Mesenchymal stem cell (in vitro differentiated cells and primary cell): ENCODE data around the gene MC1R.

Experiments used
- DNase-seq: peaks from one replicate; pipeline ENCODE4 v3.0.0-alpha.2; 2013
- H2AFZ ChIP-seq: one replicate; pipeline ENCODE4 v1.6.1; 2013; ENCODE audit warnings: low read depth, mild to moderate bottlenecking, control low read depth, inconsistent platforms, low read length, moderate library complexity
- H2AK5ac ChIP-seq: 2 replicates; pipeline ENCODE4 v1.6.1; 2013; ENCODE audit warnings: low read length, moderate library complexity, mild to moderate bottlenecking, inconsistent platforms; ENCODE audit not compliant: severe bottlenecking
- H2BK120ac ChIP-seq: one replicate; pipeline ENCODE4 v1.6.1; 2013; ENCODE audit warnings: low read depth, mild to moderate bottlenecking, inconsistent platforms, low read length, moderate library complexity
- H2BK12ac ChIP-seq, 2 experiments: one replicate each; pipeline ENCODE4 v1.6.1; 2013; ENCODE audit warnings: inconsistent platforms in 2 of 2, low read length in 2 of 2, mild to moderate bottlenecking in 2 of 2, moderate library complexity in 2 of 2, control low read depth in 1 of 2
- H2BK15ac ChIP-seq: one replicate; pipeline ENCODE4 v1.6.1; 2013; ENCODE audit warnings: mild to moderate bottlenecking, low read depth, inconsistent platforms; ENCODE audit not compliant: poor library complexity, severe bottlenecking
- H2BK5ac ChIP-seq: 2 replicates; pipeline ENCODE4 v1.6.1; 2013; ENCODE audit warnings: low read depth, mild to moderate bottlenecking, low read length, control low read depth, inconsistent platforms; ENCODE audit not compliant: poor library complexity, severe bottlenecking
- H3K14ac ChIP-seq, 2 experiments: one replicate each; pipeline ENCODE4 v1.6.1; 2013; ENCODE audit warnings: inconsistent platforms in 2 of 2, low read length in 2 of 2, control low read depth in 1 of 2, mild to moderate bottlenecking in 1 of 2, moderate library complexity in 1 of 2
- H3K18ac ChIP-seq, 2 experiments: one replicate each; pipeline ENCODE4 v1.6.1; 2013; ENCODE audit warnings: inconsistent platforms in 2 of 2, low read length in 2 of 2, control low read depth in 1 of 2, low read depth in 1 of 2, mild to moderate bottlenecking in 1 of 2
- H3K23ac ChIP-seq, 2 experiments: one replicate each; pipeline ENCODE4 v1.6.1; 2013; ENCODE audit warnings: inconsistent platforms in 2 of 2, low read length in 2 of 2, mild to moderate bottlenecking in 2 of 2, moderate library complexity in 2 of 2, control low read depth in 1 of 2
- H3K27ac ChIP-seq: 2 replicates; pipeline ENCODE4 v1.5.1; 2013; ENCODE audit warnings: mild to moderate bottlenecking, moderate library complexity, low read length, control low read depth, inconsistent platforms; ENCODE audit not compliant: poor library complexity, severe bottlenecking
- H3K27me3 ChIP-seq, 2 experiments: 2 replicates each; pipeline versions ENCODE4 v1.6.1 to v1.7.0; 2013; ENCODE audit warnings: low read length in 2 of 2, mild to moderate bottlenecking in 2 of 2, moderate library complexity in 2 of 2, control low read depth in 1 of 2, inconsistent platforms in 1 of 2; ENCODE audit not compliant: control insufficient read depth in 1 of 2, insufficient read depth in 1 of 2
- H3K36me3 ChIP-seq, 2 experiments: 2 replicates each; pipeline versions ENCODE4 v1.6.1 to v1.7.0; 2013; ENCODE audit warnings: low read length in 2 of 2, control low read depth in 1 of 2, inconsistent platforms in 1 of 2, low read depth in 1 of 2, mild to moderate bottlenecking in 1 of 2; ENCODE audit not compliant: insufficient read depth in 2 of 2, control insufficient read depth in 1 of 2
- H3K4ac ChIP-seq, 2 experiments: one replicate each; pipeline ENCODE4 v1.6.1; 2013; ENCODE audit warnings: inconsistent platforms in 2 of 2, low read length in 2 of 2, mild to moderate bottlenecking in 2 of 2, moderate library complexity in 2 of 2, control low read depth in 1 of 2, low read depth in 1 of 2
- H3K4me1 ChIP-seq: 2 replicates; pipeline ENCODE4 v1.6.1; 2013; ENCODE audit warnings: low read depth, low read length, control low read depth; ENCODE audit not compliant: control insufficient read depth, insufficient read depth
- H3K4me2 ChIP-seq: 2 replicates; pipeline ENCODE4 v1.6.1; 2013; ENCODE audit warnings: low read length, mild to moderate bottlenecking, inconsistent platforms; ENCODE audit not compliant: poor library complexity, severe bottlenecking
- H3K4me3 ChIP-seq, 2 experiments: 2 replicates each; pipeline versions ENCODE4 v1.5.1 to v1.7.0; 2013; ENCODE audit warnings: low read length in 2 of 2, mild to moderate bottlenecking in 2 of 2, control low read depth in 1 of 2, low read depth in 1 of 2; ENCODE audit not compliant: insufficient read depth in 1 of 2
- H3K79me1 ChIP-seq: replicated peaks from 2 replicates; pipeline ENCODE4 v1.6.1; 2013; ENCODE audit warnings: mild to moderate bottlenecking, control low read depth, low read length, inconsistent platforms; ENCODE audit not compliant: poor library complexity, severe bottlenecking
- H3K9ac ChIP-seq: 2 replicates; pipeline ENCODE4 v1.7.0; 2013; ENCODE audit warnings: mild to moderate bottlenecking, low read length, moderate library complexity
- H3K9me3 ChIP-seq: 2 replicates; pipeline ENCODE4 v1.7.0; 2013; ENCODE audit warnings: mild to moderate bottlenecking, low read length; ENCODE audit not compliant: control insufficient read depth
- H4K8ac ChIP-seq: one replicate; pipeline ENCODE4 v1.6.1; 2013; ENCODE audit warnings: inconsistent platforms, mild to moderate bottlenecking, low read length, moderate library complexity
- H4K91ac ChIP-seq: one replicate; pipeline ENCODE4 v1.6.1; 2013; ENCODE audit warnings: mild to moderate bottlenecking, low read length, inconsistent platforms
- WGBS: methylation state at CpG from one replicate; pipeline ENCODE4 v1.1.7; 2013; ENCODE audit warnings: mixed read lengths; 5-methylcytosine and 5-hydroxymethylcytosine counted together

Gene MC1R

GRCh38 chr16:89920723-89921122 is 2.1 kb downstream of the MC1R start:
- Histone ChIP-seq H3K4me2 (no peak overlapping the region), H3K14ac (peak overlapping the region in 1 of 2 experiments; percentile 72), H4K91ac (peak overlapping the region; percentile 98), H2AFZ (no peak overlapping the region), H2BK120ac (peak overlapping the region; percentile 99), H3K23ac (no peak overlapping the region), H3K9me3 (no peaks in the 10 kb centered on the region), H3K4me1 (peaks cover 64% of the 10 kb centered on the region), H3K27me3 (no peaks in the 10 kb centered on the region), H3K18ac (peak overlapping the region; percentile 98), H2BK5ac (peak overlapping the region; percentile 22), H2BK12ac (peak overlapping the region; percentile 87 to 94), H3K9ac (peak overlapping the region; percentile 100), H2BK15ac (peak overlapping the region; percentile 15), H3K4me3 (peak overlapping the region in 1 of 2 experiments; percentile 86), H3K4ac (peak overlapping the region; percentile 92 to 98), H3K79me1 (peaks cover 9% of the 10 kb centered on the region), H3K27ac (peak overlapping the region; percentile 100), H4K8ac (peak overlapping the region; percentile 92), H3K36me3 (peaks cover 0 to 12% of the 10 kb centered on the region in 2 experiments), H2AK5ac (peak overlapping the region; percentile 40)
- WGBS: 61% methylated on average over 5 of the region's 6 CpGs
- DNase-seq: peak; percentile 53

GRCh38 chr16:89921131-89921701 is 2.6 kb downstream of the MC1R start:
- peak overlapping the region in 1 of 2 experiments; percentile 57 for H3K23ac ChIP-seq
- H2BK120ac ChIP-seq: peak overlapping the region; percentile 99
- peak overlapping the region; percentile 92 for H4K8ac ChIP-seq
- peak overlapping the region in 1 of 2 experiments; percentile 72 for H3K14ac ChIP-seq
- peaks cover 63% of the 10 kb centered on the region for H3K4me1 ChIP-seq
- peak overlapping the region; percentile 100 for H3K9ac ChIP-seq
- peak overlapping the region in 1 of 2 experiments; percentile 86 for H3K4me3 ChIP-seq
- H2AK5ac ChIP-seq: peak overlapping the region; percentile 40
- peak overlapping the region; percentile 43 to 98 for H3K4ac ChIP-seq
- no peak for DNase-seq
- peaks cover 10% of the 10 kb centered on the region for H3K79me1 ChIP-seq
- H3K18ac ChIP-seq: peak overlapping the region; percentile 98
- H2AFZ ChIP-seq: no peak overlapping the region
- H3K27ac ChIP-seq: peak overlapping the region; percentile 100
- H2BK12ac ChIP-seq: peak overlapping the region; percentile 87 to 94
- peak overlapping the region; percentile 69 for H2BK5ac ChIP-seq
- peak overlapping the region; percentile 98 for H4K91ac ChIP-seq
- no peaks in the 10 kb centered on the region for H3K9me3 ChIP-seq
- WGBS: 54% methylated on average over 14 of the region's 14 CpGs
- H3K27me3 ChIP-seq: no peaks in the 10 kb centered on the region
- peak overlapping the region; percentile 84 for H2BK15ac ChIP-seq
- H3K4me2 ChIP-seq: peak overlapping the region; percentile 30
- H3K36me3 ChIP-seq: peaks cover 0 to 12% of the 10 kb centered on the region in 2 experiments

GRCh38 chr16:89921702-89922476 is 3.2 kb downstream of the MC1R start:
- under 1% methylated on average over 22 of the region's 22 CpGs for WGBS
- peak; percentile 97 for DNase-seq
- Histone ChIP-seq H3K9me3 (no peaks in the 10 kb centered on the region), H2AK5ac (peak overlapping the region; percentile 98), H4K8ac (peak overlapping the region; percentile 95), H2AFZ (no peak overlapping the region), H2BK5ac (peak overlapping the region; percentile 98), H3K79me1 (peaks cover 12% of the 10 kb centered on the region), H2BK12ac (peak overlapping the region; percentile 93 to 94), H3K23ac (peak overlapping the region in 1 of 2 experiments; percentile 96), H4K91ac (peak overlapping the region; percentile 99), H3K4ac (peak overlapping the region; percentile 98 to 100), H2BK120ac (peak overlapping the region; percentile 99), H3K4me3 (peak overlapping the region; percentile 72 to 86), H3K14ac (peak overlapping the region; percentile 19 to 98), H3K4me1 (peaks cover 66% of the 10 kb centered on the region), H3K27me3 (no peaks in the 10 kb centered on the region), H2BK15ac (peak overlapping the region; percentile 84), H3K27ac (peak overlapping the region; percentile 100), H3K36me3 (peaks cover 0 to 12% of the 10 kb centered on the region in 2 experiments), H3K4me2 (peak overlapping the region; percentile 95), H3K9ac (peak overlapping the region; percentile 100), H3K18ac (peak overlapping the region; percentile 98)

GRCh38 chr16:89922477-89922883 is 3.8 kb downstream of the MC1R start:
- no peaks in the 10 kb centered on the region for H3K9me3 ChIP-seq
- peak overlapping the region; percentile 51 to 68 for H2BK12ac ChIP-seq
- H3K9ac ChIP-seq: peak overlapping the region; percentile 100
- H3K23ac ChIP-seq: peak overlapping the region in 1 of 2 experiments; percentile 84
- under 1% methylated on average over 31 of the region's 31 CpGs for WGBS
- H3K27me3 ChIP-seq: no peaks in the 10 kb centered on the region
- peaks cover 2 to 12% of the 10 kb centered on the region in 2 experiments for H3K36me3 ChIP-seq
- H3K4me2 ChIP-seq: peak overlapping the region; percentile 95
- peaks cover 68% of the 10 kb centered on the region for H3K4me1 ChIP-seq
- H3K18ac ChIP-seq: peak overlapping the region; percentile 96 to 99
- peak overlapping the region; percentile 55 for H2BK15ac ChIP-seq
- peak overlapping the region; percentile 99 to 100 for H3K4ac ChIP-seq
- peak overlapping the region; percentile 99 for H2BK120ac ChIP-seq
- H3K14ac ChIP-seq: peak overlapping the region in 1 of 2 experiments; percentile 87
- H2AFZ ChIP-seq: no peak overlapping the region
- peak overlapping the region; percentile 95 for H4K8ac ChIP-seq
- peak overlapping the region; percentile 72 to 86 for H3K4me3 ChIP-seq
- H4K91ac ChIP-seq: peak overlapping the region; percentile 99
- H3K79me1 ChIP-seq: peaks cover 12% of the 10 kb centered on the region
- DNase-seq: peak; percentile 97
- peak overlapping the region; percentile 100 for H3K27ac ChIP-seq
- H2BK5ac ChIP-seq: peak overlapping the region; percentile 73
- H2AK5ac ChIP-seq: peak overlapping the region; percentile 17
